ENCODE measurements around the gene AP3B1.

DNA sequence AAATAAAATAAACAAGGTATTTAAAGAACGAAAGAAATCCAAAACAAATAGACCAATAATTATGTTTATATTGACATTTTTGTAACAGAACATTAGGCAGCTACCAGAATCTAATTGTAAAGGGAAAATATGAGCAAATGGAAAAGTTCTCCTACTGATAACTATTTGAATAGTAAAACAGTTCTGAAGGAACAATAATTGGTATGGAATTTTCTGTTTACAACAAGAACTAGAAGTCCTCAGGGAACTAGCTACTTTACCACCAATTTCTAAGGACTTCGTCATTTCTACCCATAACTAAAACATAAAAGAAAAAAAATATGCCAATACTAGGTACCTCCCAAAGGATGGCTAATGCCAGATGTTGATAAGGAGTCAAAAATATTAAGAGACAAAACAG is 58.5 kb downstream of the AP3B1 start:
- TF ChIP-seq, protein P1, sequence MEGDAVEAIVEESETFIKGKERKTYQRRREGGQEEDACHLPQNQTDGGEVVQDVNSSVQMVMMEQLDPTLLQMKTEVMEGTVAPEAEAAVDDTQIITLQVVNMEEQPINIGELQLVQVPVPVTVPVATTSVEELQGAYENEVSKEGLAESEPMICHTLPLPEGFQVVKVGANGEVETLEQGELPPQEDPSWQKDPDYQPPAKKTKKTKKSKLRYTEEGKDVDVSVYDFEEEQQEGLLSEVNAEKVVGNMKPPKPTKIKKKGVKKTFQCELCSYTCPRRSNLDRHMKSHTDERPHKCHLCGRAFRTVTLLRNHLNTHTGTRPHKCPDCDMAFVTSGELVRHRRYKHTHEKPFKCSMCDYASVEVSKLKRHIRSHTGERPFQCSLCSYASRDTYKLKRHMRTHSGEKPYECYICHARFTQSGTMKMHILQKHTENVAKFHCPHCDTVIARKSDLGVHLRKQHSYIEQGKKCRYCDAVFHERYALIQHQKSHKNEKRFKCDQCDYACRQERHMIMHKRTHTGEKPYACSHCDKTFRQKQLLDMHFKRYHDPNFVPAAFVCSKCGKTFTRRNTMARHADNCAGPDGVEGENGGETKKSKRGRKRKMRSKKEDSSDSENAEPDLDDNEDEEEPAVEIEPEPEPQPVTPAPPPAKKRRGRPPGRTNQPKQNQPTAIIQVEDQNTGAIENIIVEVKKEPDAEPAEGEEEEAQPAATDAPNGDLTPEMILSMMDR (IDR thresholded peaks at IDR 0.05; ENCODE audit: low read length): no peak
- TF ChIP-seq EZH2 (IDR thresholded peaks at IDR 0.05; ENCODE audit: borderline replicate concordance, low read length): no peak

All from OCI-LY1 (cell line).